G401 (cell line): Measurements from ENCODE around the gene PARP12. TPM values are rescaled to one million over a fixed set of nuclear protein-coding genes. Genes with fewer than 3 reads are reported as not detected.

Experiments
- DNase-seq: peaks from one replicate; pipeline ENCODE4 v3.0.0-alpha.2; 2015; ENCODE audit warnings: low spot score
- in situ Hi-C: cut with HindIII; loops from 2 replicates; pipeline ENCODE4 v1.10.0; 2016; ENCODE audit warnings: low sequenced_read_pairs, mixed read lengths
- total RNA-seq: library from RNA; depleted of rRNA; stranded (reverse); fragments of >200 nt; shearing (Covaris generic); gene quantifications from 2 replicates; pipeline ENCODE4 v1.2.3, GENCODE V29; 2014

PARP12 gene
- total RNA-seq, 1 experiment from 2014 or later: 0.24 TPM

DNA sequence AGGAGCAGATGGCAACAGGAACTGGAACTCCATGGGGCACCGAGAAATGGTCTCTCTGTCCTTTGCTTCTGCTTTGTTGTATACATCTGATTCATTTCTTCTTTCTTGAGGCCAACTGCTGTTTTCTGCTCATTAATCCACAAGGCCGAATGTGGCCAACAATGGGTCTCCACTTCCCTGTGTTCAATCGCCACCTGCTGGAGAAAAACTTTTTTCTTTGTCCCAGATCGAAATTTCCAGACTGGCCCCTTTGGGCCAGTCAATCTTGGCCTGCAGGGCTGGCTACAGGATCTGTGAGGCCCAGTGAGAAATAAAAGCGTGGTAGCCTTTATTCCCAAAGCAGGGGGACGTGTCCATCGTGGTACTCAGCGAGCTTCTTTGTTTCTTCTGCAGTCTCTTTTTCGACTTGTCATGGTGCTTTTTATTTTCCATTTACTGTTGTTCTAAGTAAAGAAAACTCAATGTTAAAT lies 58.8 kb downstream of the PARP12 start:
- in situ Hi-C loops: no loop called here
- peak; percentile 35 for DNase-seq

DNA sequence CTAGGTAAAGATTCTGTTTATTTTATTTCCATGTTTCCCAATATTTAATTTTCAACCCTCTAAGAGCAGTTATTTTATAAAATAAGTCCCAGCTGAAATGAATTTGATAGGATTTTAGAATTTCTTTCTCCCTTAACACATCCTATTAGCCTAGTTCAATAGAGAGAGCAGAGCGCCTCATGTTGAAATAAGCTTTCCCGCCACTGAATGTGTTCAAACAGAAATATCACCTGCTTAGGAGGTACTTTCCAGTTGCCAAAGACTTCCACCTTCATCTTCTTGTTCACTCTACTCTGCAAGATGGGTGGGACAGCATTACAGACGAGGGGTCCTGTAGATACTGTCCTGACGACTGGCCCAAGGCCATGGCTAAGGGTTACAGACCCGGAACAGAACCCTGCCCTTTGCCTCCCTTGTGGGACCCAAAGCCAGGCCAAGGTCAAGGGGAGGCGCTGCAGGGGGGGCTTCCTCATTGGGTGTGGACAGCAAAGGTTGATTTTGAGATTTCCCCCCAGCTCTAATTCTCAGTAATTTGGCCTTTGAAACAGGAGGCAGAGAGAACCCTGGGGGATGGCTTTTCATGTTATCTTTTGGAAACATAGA lies 62.0 kb downstream of the PARP12 start:
- in situ Hi-C loops: no loop called here
- no peak for DNase-seq

DNA sequence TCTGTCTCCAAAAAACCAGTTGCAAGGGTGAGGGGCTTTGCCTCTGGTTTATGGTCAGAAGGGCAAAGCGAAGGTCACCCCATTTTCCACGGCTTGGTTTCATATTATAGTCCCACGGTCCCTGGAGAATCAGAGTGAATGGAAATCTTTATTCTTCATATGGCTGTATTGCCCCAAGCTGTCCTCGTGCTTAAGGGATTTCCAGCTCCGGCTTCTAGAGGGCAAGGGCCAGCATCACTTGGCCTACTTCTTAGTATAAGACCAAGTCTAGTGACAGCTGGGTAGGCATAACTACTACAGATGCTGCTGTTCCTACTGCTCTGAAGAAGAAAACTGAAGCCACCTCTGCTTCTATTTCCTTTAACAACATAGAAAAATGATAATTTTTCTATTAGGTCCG lies 63.2 kb downstream of the PARP12 start:
- no peak for DNase-seq
- in situ Hi-C loops: no loop called here

DNA sequence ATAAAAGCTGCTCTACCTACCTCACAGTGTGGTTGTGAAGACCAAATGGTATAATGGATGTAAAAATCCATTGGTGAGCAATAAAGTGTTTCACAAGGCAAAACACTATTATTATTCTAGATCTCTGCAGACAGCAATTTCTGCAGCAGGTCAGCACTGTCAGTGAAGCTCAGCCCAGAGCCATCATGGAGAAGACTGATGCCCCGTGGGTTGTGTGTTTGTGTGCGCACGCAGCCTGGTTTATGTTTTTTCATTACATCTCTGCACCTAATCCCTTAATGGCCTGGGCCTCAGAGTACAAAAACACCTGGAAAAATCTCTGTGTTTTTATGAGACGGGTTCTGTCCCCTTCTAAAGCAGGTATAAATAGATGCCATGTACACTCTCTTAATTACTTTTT lies 64.2 kb downstream of the PARP12 start:
- no peak for DNase-seq
- in situ Hi-C loops: no loop called here

DNA sequence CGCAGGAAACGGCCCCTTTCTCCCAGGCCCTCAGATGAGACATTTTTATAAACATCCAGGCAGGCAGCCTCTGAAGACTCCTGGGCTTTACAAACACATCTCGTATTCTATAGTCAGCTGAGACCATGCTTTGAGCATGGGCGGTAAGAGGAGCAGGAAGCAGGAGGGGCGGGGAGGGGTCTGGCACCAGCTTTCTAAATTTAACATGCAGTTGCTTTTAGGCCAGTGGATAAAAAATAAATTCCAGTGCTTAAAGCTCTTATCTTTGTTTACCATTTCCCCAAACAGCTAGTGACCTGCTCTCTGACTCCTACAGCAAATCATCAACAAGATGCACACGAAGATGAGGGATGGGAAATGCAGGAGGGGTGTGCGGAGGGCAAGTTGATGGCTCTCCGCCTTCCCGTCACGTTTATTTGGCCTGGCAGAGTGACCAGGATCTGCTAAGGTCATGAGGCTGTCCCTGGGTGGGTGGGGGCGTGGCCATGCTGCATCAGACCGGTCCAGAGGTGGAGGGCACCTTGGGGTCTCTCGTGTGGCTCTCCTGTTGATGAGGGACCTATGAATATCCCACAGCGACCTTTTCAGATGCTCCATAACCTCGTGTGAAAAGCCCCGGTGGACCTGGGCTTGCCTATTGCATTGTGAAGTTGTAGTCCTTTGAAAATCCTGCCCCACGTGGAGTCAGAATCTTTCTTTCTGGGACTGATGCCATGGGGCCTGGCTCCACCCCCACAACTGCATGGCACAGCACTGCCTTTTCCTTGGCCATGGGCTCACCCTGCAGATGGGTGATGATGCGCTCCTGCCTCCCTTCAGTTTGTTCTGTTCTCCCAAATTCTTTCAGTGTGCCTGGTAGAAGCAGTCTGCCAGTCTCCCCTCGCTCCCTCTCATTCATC lies 67.5 kb downstream of the PARP12 start:
- in situ Hi-C loops: no loop called here

DNA sequence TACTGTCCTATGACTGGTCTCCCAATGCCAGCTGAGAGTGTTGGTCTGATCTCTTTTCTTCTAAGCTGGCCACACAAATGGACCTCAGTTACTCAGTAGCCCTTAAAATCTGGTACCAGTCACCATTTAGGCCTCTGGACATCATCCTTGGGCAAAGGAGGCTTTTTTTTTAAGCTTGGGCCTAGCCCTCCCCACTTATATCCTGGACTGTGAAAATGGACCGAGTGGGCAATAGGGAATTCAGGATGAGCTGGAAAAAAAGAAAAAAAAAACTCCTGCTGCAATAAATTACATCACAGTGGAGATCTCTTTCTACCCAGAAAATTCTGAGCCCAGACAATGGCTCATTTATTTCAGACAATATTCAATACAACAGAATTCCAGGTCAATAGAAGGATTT lies 68.4 kb downstream of the PARP12 start:
- no peak for DNase-seq
- in situ Hi-C loops: no loop called here

More for the DNA sequence above, 67.5 kb downstream of the PARP12 start:
- DNase-seq: no peak

DNA sequence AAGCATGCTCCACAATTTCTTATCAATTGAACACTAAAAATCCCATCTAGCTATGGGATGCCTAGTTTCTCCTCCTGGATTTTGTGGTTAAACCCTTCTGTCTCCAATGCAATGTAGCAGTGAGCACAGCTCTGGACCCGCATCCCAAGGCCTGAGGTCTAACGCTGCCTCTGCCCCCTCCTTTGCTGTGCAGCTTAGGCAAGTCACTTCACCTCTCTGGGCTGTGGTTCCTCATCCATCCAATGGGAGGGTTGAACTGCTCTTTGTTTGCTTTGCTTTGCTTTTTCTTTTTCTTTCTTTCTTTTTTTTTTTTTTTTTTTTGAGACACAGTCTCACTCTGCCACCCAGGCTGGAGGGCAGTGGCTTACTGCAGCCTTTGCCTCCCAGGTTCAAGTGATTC lies 69.2 kb downstream of the PARP12 start:
- in situ Hi-C loops: no loop called here
- no peak for DNase-seq

DNA sequence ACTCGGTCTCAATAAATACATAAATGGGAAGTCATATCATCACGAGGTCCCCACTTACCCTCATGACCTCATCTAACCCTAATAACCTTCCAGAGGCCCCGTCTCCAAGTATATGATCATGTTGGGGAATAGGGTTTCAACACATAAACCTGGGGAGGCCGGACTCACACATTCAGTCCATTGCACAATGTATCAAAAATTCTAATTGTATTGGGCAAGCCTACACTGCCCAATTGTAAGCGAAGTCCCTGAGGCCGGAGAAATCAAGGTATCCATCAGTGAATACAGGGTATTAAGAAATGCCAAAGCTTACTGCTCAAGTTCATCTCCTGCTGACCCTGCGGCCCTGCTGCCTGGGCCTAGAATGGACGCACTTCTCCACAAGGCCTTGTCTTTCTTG lies 69.6 kb downstream of the PARP12 start:
- in situ Hi-C loops: no loop called here

DNA sequence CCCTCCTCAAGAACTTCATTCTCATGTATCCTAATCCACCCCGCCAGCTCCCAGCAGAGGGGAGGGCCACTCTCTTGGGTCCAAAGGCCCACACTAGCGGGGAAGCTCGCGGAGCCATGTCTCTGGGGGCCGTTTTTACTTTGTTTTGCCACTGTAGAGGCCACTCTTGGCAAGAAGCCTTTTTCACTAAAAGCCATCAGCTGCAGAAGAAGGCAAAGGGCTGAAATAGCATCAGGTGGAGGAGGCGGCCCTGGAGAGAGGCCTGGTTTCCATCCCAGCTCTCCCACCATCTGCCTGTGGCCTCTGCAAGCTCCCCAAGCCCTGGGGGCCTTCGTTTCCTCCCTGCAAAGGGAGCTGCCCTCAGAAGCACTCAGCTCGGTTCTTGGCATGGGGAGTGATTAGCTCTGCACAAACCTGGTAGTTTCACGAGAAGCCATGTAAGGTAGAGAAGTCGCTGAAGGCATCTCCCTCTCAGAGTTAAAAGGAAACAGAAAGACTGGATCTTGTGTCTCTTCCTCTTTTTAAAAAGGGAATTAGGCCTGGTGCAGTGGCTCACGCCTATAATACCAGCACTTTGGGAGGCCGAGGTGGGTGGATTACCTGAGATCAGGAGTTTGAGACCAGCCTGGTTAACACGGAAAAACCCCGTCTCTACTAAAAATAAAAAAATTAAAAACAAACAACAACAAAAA lies 70.3 kb downstream of the PARP12 start:
- in situ Hi-C loops: no loop called here
- DNase-seq: no peak

More for the DNA sequence above, 69.6 kb downstream of the PARP12 start:
- DNase-seq: no peak

DNA sequence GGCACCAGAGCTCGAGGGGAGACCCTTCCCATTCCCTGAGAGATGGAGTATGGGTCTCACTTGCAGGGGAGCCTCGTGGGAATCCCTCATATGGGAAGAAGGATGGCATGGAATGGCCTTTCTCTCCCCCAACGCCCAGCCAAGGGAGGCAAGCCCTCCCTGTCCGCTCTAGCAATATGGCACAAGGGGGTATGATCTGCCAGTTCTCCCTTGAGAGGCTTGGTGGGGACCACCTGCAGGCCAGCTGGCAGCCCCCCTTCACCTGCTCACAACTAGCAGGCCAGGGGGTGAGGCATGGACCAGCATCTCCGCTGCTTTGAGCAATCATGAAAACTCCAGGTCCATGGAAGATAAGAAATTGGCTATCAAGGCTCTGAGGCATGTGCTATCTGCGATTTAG lies 70.8 kb downstream of the PARP12 start:
- DNase-seq: no peak
- in situ Hi-C loops: no loop called here

DNA sequence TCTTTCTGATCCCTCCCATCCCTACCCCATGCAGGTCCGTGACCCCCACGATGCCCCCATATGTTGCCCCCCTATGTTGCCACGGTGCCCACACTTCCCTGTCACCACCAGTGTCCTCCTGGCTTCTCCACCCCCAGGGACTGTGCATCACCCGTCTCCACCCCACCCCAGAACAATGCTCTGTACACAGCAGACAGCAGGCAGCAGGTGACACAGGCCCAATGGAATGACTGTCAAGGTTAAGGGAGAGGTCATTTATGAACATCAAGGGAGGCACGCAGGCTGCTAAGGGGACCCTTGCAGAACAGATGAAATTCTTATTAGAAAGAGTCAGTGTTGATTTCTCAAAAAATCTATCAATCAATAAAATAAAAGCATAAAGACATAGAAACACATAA lies 71.5 kb downstream of the PARP12 start:
- in situ Hi-C loops: no loop called here
- DNase-seq: no peak

DNA sequence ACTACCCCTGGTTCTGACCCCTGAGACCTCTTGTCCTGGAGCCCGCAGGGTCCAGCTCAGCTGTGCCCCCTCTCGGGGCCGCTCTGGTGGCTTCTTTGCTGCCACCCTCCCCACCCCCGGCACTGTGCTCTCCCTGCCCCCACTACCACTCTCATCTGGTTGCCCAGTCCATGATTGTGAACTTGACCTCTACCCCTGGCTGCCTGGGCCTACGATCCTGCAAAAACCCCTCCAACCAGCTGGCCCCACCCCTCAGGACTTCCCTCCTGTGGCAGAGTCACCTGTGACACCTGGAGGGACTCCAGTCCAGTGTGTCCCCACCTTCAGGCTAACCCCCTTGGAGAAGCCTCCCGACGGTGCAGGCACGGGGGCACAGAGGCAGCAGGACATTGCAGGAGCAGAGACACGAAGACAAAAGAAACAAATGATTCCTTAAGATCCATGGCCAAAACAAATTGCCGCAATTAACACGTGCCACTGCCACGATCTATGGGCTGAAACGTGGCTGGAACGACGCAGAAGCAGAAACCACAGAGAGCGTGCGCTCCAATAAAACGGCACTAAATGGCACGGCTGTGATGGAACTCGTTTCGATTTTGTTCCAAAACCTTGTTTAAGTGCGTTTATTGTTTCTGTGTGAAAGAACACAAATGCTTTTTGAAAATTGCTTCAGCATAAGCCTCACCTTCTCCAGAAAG lies 72.0 kb downstream of the PARP12 start:
- DNase-seq: no peak
- in situ Hi-C loops: no loop called here

DNA sequence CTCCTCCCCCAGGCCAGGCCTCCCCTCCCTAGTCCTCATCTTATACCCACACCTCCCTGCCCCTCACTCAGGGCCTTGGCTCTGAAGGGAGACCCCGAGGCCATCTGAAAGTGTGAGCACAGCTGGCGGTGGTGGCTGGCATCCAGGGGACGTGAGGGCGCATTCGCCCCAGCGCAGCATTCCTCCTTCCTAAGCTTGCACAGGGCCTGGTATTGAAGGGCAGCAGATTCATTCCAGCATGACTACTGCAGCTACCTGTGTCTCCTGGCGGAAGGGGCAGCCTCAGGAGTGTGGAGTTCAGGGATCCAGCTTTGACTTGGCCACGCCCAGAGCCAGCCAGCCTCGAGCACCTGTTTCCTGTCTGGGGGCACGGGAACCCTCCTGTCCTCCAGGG lies 72.6 kb downstream of the PARP12 start:
- in situ Hi-C loops: no loop called here
- no peak for DNase-seq

DNA sequence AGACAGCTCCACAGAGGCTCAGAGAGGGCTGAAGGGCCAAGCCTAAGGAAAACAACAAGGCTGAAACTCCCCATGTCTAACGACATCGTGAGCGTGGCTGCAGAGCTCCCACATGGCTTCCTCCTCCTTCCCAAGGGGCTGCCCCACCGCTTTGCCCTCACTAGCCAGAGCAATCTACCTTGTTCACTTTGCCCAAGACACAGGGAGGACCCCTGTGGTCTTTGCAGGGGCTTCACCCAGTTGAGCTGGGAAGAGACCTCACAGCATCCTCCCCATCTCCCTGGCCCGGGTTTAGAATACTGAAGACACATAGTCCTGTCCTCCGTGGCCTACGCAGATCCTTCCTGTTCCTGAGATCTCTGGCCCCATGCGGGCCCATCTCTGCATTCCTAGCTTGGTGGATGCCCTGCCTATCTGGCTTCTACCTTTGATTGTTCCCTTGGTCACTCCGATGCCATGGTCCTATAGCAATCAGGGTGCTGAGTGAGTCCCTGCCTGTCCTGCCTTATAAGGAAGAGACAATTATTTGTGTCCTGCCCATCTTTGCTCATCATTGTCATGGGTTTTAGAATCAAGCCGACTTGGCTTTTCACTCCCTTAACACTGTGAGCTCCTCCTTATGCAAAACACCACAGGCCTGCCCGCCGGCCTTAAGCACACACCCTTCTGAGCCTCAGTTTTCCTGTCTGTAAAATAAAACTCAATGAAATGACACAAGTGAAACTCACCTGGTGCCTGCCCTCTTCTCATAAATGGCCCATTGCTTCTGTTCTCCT lies 73.2 kb downstream of the PARP12 start:
- in situ Hi-C loops: no loop called here
- DNase-seq: no peak

DNA sequence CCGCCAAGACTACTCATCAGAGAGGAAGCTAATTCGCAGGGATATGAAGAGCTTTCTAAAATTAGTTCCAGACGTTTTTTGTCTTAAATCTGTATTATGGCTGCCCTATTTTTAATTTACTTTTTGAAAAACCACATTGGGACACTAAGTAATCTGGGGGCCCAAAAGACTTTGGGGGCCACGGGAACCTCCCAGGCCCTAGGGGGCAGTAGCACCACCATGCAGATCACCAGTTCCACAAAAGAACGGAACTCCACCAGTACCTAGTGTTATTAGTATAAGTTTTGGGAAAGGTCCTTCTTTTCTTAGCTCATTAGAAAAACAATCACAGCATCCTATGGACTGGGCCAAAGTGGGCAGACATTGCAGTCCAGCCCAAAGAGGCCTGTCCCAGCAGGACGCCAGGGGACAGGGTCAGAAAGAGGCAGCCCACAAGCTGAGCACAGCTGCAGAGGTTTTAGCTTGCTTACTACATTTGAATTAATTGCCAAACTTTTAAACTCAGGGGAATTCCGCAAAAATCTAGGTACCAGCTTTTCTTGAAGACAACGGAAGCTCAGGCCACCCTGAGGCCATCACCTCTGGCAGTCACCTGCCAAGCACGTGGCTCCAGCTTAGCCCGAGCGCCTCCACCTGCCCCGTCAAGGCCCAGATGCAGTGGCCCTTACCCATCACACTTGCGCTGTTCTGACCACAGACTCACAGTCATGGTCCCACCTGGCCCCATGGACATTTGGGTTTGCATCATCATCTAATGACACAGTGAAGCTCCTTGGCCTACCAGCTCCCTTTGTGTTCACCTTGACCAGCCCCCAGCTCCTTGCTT lies 74.8 kb downstream of the PARP12 start:
- no peak for DNase-seq
- in situ Hi-C loops: no loop called here

DNA sequence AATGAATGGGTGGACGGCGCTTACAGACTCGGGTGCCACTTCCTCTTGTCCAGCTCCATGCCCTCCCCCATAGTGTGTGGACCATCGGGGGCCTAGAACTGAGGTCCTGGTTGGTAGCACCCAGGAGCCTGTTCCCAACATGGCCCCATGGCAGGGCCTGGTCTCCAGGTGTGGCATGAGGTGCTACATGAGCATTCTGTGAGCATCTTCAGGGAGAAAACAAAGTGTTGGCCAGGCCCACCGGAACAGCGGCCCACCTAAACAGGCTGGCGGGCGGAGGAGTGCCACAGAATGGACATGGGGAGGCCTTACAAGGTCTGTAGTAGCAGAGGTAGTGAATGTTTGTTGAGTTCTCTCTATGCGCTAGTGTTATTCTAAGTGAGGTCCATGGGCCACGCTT lies 76.9 kb downstream of the PARP12 start:
- in situ Hi-C loops: no loop called here

DNA sequence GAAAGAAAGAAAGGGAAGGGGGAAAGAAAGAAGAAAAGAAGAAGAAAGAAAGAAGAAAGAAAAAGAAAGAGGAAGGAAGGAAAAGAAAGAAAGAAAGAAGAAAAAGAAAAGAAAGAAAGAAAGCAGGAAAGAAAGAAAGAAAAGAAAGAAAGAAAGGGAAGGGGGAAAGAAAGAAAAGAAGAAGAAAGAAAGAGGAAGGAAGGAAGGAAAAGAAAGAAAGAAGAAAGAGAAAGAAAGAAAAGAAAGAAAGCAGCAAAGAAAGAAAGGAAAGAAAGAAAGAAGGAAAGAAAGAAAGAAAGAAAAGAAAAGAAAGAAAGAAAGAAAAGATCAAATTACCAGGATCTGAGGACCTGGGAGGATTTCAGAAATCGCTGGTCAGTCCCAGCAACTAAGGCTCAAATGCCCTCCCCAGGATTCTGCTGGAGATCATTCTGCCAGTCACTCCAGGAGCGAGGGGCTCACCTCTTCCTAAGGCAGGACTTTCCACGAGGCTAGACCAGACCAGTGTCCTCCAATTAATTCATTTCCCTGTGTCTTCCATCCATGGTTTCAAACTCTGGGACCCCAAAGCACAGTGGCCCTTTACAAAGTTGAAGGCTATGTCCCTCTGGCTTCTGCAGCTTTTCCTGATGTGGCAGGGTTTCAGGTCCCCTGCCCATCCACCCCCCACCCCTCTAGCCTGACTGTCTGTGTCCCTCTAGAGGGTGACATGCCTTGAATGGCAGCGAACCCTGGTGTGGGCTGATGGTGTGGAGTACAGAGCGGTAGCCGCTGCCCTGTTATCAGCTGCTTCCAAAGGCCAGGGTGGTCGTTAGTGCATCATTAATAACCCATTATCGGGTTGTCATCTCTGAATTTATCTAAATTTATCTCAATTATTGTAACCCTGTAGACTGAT lies 77.9 kb downstream of the PARP12 start:
- DNase-seq: no peak
- in situ Hi-C loops: no loop called here

More for the DNA sequence above, 76.9 kb downstream of the PARP12 start:
- DNase-seq: no peak
